ENCODE data around the gene ZDHHC4. TPM values are rescaled to one million over a fixed set of nuclear protein-coding genes. Genes with fewer than 3 reads are reported as not detected.

The ZDHHC4 gene
- total and polyA plus RNA-seq, 8 donors, result 54.5 to 75.9 (median 71.2) TPM

- ATAC-seq, result no peak
- TF ChIP-seq, protein P1, sequence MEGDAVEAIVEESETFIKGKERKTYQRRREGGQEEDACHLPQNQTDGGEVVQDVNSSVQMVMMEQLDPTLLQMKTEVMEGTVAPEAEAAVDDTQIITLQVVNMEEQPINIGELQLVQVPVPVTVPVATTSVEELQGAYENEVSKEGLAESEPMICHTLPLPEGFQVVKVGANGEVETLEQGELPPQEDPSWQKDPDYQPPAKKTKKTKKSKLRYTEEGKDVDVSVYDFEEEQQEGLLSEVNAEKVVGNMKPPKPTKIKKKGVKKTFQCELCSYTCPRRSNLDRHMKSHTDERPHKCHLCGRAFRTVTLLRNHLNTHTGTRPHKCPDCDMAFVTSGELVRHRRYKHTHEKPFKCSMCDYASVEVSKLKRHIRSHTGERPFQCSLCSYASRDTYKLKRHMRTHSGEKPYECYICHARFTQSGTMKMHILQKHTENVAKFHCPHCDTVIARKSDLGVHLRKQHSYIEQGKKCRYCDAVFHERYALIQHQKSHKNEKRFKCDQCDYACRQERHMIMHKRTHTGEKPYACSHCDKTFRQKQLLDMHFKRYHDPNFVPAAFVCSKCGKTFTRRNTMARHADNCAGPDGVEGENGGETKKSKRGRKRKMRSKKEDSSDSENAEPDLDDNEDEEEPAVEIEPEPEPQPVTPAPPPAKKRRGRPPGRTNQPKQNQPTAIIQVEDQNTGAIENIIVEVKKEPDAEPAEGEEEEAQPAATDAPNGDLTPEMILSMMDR (IDR thresholded peaks at IDR 0.05), result no peak
- H3K36me3 ChIP-seq, result no peaks in the 10 kb centered on the region
- DNase-seq, result peak in 1 of 4 donors; percentile 28
- H3K27me3 ChIP-seq, result no peaks in the 10 kb centered on the region
- H3K4me3 ChIP-seq, result no peak overlapping the region
- no peaks in the 10 kb centered on the region for H3K9me3 ChIP-seq
- no peaks in the 10 kb centered on the region for H3K4me1 ChIP-seq
- intact Hi-C loops (cut with DNase I), result no loop called here
- no peak overlapping the region for H3K27ac ChIP-seq
These were observed 18.4 kb upstream of the ZDHHC4 start for GRCh38 chr7:6558837-6559236.

DNA sequence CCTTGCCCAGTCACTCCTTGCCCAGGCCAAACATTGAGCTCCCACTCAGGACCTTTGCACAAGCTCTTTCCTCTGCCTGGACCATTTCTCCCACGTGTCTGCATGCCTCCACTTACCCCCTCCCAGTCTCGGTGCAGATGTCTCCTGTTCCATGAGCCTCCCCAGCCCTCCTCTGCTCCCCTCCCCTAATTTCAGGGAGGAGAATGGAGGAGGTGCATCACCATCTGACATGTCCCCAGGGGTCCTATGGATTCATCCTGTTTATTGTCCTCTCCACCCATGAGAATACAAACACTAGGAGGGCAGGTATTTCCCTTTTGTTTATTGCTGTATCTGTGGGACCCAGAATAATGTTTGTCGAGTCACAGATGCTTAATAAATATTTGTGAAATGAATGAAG is 17.4 kb upstream of the ZDHHC4 start:
- Histone ChIP-seq H3K4me1 (no peaks in the 10 kb centered on the region), H3K9me3 (no peaks in the 10 kb centered on the region), H3K36me3 (no peaks in the 10 kb centered on the region), H3K27me3 (no peaks in the 10 kb centered on the region), H3K27ac (no peak overlapping the region), H3K4me3 (no peak overlapping the region)
- TF ChIP-seq, protein P1 (IDR thresholded peaks at IDR 0.05), result no peak
- DNase-seq (no peak), ATAC-seq (no peak)
- intact Hi-C loops (cut with DNase I), result no loop called here

DNA sequence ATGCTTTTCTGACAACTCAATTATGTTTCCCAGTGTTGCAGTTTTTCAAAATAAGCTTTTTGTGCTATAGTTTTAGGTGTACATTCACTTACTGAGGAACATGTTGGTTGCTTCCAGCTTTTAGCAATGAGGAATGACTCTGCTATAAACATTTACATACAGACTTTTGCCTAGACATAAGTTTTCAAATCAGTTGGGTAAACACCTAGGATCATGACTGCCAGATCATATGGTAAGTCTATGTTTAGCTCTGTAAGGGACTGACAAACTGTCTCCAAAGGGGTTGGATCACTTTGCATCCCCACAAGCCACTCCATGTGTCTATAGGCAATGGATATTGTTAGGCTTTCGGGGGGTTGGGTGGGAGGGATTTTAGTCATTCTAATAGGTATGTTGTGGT is 15.1 kb upstream of the ZDHHC4 start:
- DNase-seq, result no peak
- no peaks in the 10 kb centered on the region for H3K36me3 ChIP-seq
- ATAC-seq, result no peak
- H3K4me3 ChIP-seq, result no peak overlapping the region
- TF ChIP-seq, protein P1 (IDR thresholded peaks at IDR 0.05), result no peak
- H3K4me1 ChIP-seq, result no peaks in the 10 kb centered on the region
- no peak overlapping the region for H3K27ac ChIP-seq
- peaks cover 0 to 5% of the 10 kb centered on the region in 2 donors for H3K27me3 ChIP-seq
- intact Hi-C loops (cut with DNase I), result no loop called here
- H3K9me3 ChIP-seq, result no peaks in the 10 kb centered on the region

DNA sequence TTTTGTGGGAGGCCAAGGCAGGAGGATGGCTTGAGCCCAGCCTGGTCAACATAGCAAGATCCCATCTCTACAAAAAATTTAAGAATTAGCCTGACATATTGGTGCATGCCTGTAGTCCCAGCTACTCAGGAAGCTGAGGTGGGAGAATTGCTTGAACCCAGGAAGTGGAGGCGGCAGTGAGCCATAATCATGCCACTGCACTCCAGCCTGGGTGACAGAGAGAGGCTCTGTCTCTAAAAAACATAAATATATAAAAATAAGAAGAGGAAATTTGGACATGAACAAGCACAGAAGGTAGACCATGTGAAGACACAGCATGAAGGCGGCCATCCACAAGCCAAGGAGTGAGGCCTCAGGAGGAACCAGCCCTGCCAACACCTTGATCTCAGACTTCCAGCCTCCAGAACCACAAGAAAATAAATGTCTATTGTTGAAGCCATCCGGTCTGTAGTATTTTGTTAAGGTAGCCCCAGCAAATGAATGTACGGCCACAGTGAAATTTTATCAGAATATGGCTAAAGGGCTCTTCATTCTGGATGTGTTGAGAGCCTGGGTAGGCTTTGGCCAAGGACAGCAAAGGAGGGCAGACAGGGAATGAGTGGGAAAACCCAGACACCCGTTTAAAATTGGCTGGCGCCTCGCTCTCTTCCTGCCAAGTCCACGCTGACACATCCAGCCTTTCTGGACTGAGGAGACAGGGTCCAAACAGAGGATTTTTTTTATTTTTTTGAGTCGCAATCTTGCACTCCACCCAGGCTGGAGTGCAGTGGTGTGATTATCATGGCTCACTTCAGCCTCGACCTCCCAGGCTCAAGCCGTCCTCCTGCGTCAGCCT is 13.1 kb upstream of the ZDHHC4 start:
- ATAC-seq (no peak), DNase-seq (no peak)
- Histone ChIP-seq H3K4me1 (no peaks in the 10 kb centered on the region), H3K9me3 (no peaks in the 10 kb centered on the region), H3K27ac (no peak overlapping the region), H3K27me3 (peaks cover 0 to 5% of the 10 kb centered on the region in 2 donors), H3K4me3 (no peak overlapping the region), H3K36me3 (no peaks in the 10 kb centered on the region)
- TF ChIP-seq, protein P1 (IDR thresholded peaks at IDR 0.05), result no peak
- intact Hi-C loops (cut with DNase I), result no loop called here

GRCh38 chr7:6565655-6566054 is 11.6 kb upstream of the ZDHHC4 start:
- peaks cover 0 to 8% of the 10 kb centered on the region in 2 donors for H3K27me3 ChIP-seq
- DNase-seq (no peak), ATAC-seq (no peak)
- no peak overlapping the region for H3K27ac ChIP-seq
- TF ChIP-seq, protein P1 (IDR thresholded peaks at IDR 0.05), result no peak
- H3K36me3 ChIP-seq, result no peaks in the 10 kb centered on the region
- H3K4me3 ChIP-seq, result no peak overlapping the region
- no peaks in the 10 kb centered on the region for H3K4me1 ChIP-seq
- intact Hi-C loops (cut with DNase I), result no loop called here
- no peaks in the 10 kb centered on the region for H3K9me3 ChIP-seq
